Astrocyte (in vitro differentiated cells and primary cell): ENCODE results near the gene PTPRM.

ENCODE experiments used
- CTCF ChIP-seq: IDR thresholded peaks from 2 replicates; pipeline ENCODE4 v1.5.1; 2011; ENCODE audit warnings: low read depth, mild to moderate bottlenecking, inconsistent platforms, low read length, moderate library complexity; ENCODE audit not compliant: insufficient read depth
- EZH2 ChIP-seq: IDR thresholded peaks from 2 replicates; pipeline ENCODE4 v1.6.1; 2012; ENCODE audit warnings: mild to moderate bottlenecking, low read length, inconsistent platforms; ENCODE audit not compliant: insufficient read depth

DNA sequence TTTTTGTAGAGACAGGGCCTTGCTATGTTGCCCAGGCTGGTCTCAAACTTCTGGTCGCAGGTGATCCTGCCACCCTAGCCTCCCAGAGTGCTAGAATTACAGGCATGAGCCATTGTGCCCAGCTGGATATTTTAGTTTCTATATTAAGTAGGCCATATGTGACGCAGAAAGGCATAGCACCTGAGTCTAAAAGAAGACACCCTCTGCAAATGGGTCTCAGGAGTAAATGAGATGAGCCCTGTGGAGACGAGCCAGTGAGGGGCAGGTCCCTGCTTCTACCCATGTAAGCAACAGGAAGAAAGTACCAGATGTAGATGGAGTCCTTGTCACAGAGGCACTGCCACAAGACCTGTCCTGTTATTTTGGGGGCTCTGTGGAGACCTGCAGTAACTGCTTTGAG lies 322.4 kb downstream of the PTPRM start:
- TF ChIP-seq EZH2 (no peak), CTCF (no peak)
